ENCODE results near the gene SLC66A1. TPM values are rescaled to one million over a fixed set of nuclear protein-coding genes. Genes with fewer than 3 reads are reported as not detected.

The SLC66A1 gene
- total and polyA plus RNA-seq, 9 of the 15 experiments (the other 6 are each of a cell fraction or from before 2014, with no cell fraction given), result 1.2 to 40.8 (median 18.6) TPM

GRCh38 chr1:19300211-19300610 is 11.9 kb upstream of the SLC66A1 start (continued):
- TF ChIP-seq TFE3 (CRISPR knock-in tag; IDR thresholded peaks at IDR 0.05), result peak; percentile 85
- TF ChIP-seq FOXK2 (conservative IDR thresholded peaks at IDR 0.05 in 1 of 2, IDR thresholded peaks at IDR 0.05 in 1 of 2; ENCODE audit: low read depth in 2 of 2), result peak in 1 of 2 experiments; percentile 72; a peak in 3 of 4 replicates
- no peak for TF ChIP-seq HDGF (IDR thresholded peaks at IDR 0.05)
- no peak for TF ChIP-seq POLR2AphosphoS5 (IDR thresholded peaks at IDR 0.05; ENCODE audit: control insufficient read depth, insufficient read depth, low read depth, low read length)
- no peak for TF ChIP-seq ZNF77 (CRISPR knock-in tag; IDR thresholded peaks at IDR 0.05)
- 0 out of 2 replicates have a peak, but pooled peaks have one; percentile 14 for TF ChIP-seq NR2C1 (IDR thresholded peaks at IDR 0.05)
- TF ChIP-seq NR2C1 (tag; IDR thresholded peaks at IDR 0.05), result no peak
- TF ChIP-seq POLR2AphosphoS2 (IDR thresholded peaks at IDR 0.05; ENCODE audit: low read length), result no peak
- no peak for TF ChIP-seq TCF15 (CRISPR knock-in tag; IDR thresholded peaks at IDR 0.05)
- TF ChIP-seq TCF7 (IDR thresholded peaks at IDR 0.05; ENCODE audit: borderline replicate concordance), result no peak
- no peak for TF ChIP-seq MED1 (CRISPR knock-in tag; IDR thresholded peaks at IDR 0.05; ENCODE audit: borderline replicate concordance)
- TF ChIP-seq GTF2E2 (tag; IDR thresholded peaks at IDR 0.05), result no peak
- TF ChIP-seq RAD51 (IDR thresholded peaks at IDR 0.05; ENCODE audit: borderline replicate concordance, low read depth), result peak; percentile 83
- no peak for TF ChIP-seq SMAD2 (IDR thresholded peaks at IDR 0.05; ENCODE audit: low read depth, low read length)
- TF ChIP-seq BRF2 (IDR thresholded peaks at IDR 0.05; ENCODE audit: borderline replicate concordance, insufficient read depth, insufficient read length), result no peak
- TF ChIP-seq SFPQ (IDR thresholded peaks at IDR 0.05; ENCODE audit: low read depth, low read length), result no peak
- 0 out of 4 replicates have a peak, but pooled peaks of 1 of the 2 experiments have one; percentile 31 for TF ChIP-seq RCOR1 (IDR thresholded peaks at IDR 0.05; ENCODE audit: borderline replicate concordance in 1 of 2, low read depth in 2 of 2, low read length in 2 of 2)
- no peak for TF ChIP-seq CBX2 (IDR thresholded peaks at IDR 0.05; ENCODE audit: insufficient read depth, low read length, poor library complexity, severe bottlenecking)
- TF ChIP-seq GTF2A2 (tag; IDR thresholded peaks at IDR 0.05), result no peak
- no peak for TF ChIP-seq PKNOX1 (IDR thresholded peaks at IDR 0.05)
- TF ChIP-seq NKRF (IDR thresholded peaks at IDR 0.05; ENCODE audit: borderline replicate concordance), result peak; percentile 58; the same call in 1 of the 2 replicates

Data from K562 (cell line).